ENCODE measurements around the gene CYB5A.

Gene CYB5A

DNA sequence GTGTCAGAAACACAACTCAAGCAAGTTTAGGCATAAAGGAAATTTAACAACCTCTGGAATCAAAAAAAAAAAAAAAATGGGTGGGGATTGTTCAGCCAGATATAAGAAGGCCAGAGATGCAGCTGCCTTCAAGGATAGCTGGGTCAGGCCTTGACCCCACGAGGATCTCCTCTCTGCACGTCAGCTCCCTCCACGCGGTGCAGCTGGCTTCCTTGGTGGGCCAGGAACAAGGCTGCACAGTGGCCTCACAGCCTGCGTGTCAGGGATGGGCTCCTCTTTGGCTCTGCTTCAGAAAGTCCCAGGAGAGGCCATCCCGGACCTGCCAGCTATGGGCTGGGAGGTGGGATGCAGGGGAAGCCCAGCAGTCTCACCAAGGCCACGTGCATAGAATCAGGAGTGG is 88.0 kb downstream of the CYB5A start:
- in situ Hi-C loops (cut with HindIII; ENCODE audit: low sequenced_read_pairs) = no loop called here
- no peak overlapping the region for H3K4me3 ChIP-seq (ENCODE audit: low read depth, low read length)
- TF ChIP-seq, protein P1, sequence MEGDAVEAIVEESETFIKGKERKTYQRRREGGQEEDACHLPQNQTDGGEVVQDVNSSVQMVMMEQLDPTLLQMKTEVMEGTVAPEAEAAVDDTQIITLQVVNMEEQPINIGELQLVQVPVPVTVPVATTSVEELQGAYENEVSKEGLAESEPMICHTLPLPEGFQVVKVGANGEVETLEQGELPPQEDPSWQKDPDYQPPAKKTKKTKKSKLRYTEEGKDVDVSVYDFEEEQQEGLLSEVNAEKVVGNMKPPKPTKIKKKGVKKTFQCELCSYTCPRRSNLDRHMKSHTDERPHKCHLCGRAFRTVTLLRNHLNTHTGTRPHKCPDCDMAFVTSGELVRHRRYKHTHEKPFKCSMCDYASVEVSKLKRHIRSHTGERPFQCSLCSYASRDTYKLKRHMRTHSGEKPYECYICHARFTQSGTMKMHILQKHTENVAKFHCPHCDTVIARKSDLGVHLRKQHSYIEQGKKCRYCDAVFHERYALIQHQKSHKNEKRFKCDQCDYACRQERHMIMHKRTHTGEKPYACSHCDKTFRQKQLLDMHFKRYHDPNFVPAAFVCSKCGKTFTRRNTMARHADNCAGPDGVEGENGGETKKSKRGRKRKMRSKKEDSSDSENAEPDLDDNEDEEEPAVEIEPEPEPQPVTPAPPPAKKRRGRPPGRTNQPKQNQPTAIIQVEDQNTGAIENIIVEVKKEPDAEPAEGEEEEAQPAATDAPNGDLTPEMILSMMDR (IDR thresholded peaks at IDR 0.05; ENCODE audit: low read depth, low read length) = no peak
- no peak for DNase-seq (ENCODE audit: low read depth, low spot score)
